Mononuclear cell (primary cell): ENCODE data around the gene PXDC1. TPM values are rescaled to one million over a fixed set of nuclear protein-coding genes. Genes with fewer than 3 reads are reported as not detected.

Source experiments
- H3K27me3 ChIP-seq: 2 replicates; pipeline ENCODE4 v1.6.0; 2011; ENCODE audit warnings: low read length, control low read depth; ENCODE audit not compliant: insufficient read depth
- H3K4me1 ChIP-seq: 2 replicates; pipeline ENCODE4 v1.5.1; 2011; ENCODE audit warnings: mild to moderate bottlenecking, low read length, control low read depth; ENCODE audit not compliant: insufficient read depth
- H3K4me3 ChIP-seq: 2 replicates; pipeline ENCODE4 v1.5.1; 2011; ENCODE audit warnings: mild to moderate bottlenecking, low read length, moderate library complexity
- H3K9me3 ChIP-seq: 2 replicates; pipeline ENCODE4 v1.5.1; 2011; ENCODE audit warnings: low read depth, mild to moderate bottlenecking, control low read depth, low read length
- total RNA-seq: library from RNA; depleted of rRNA; stranded (reverse); fragments of >200 nt; gene quantifications from one replicate; pipeline ENCODE4 v1.2.3, GENCODE V29; 2012

The PXDC1 gene
- total RNA-seq, 1 donor = 1.6 TPM

- H3K4me1 ChIP-seq = peaks cover 33% of the 10 kb centered on the region
- H3K4me3 ChIP-seq = no peak overlapping the region
- H3K27me3 ChIP-seq = peaks cover 28% of the 10 kb centered on the region
- H3K9me3 ChIP-seq = no peaks in the 10 kb centered on the region
Measured at GRCh38 chr6:3749067-3749841, 2.3 kb downstream of the PXDC1 start.

- H3K4me1 ChIP-seq = peaks cover 35% of the 10 kb centered on the region
- H3K9me3 ChIP-seq = no peaks in the 10 kb centered on the region
- no peak overlapping the region for H3K4me3 ChIP-seq
- peaks cover 21% of the 10 kb centered on the region for H3K27me3 ChIP-seq
Measured at GRCh38 chr6:3748208-3749066, 3.1 kb downstream of the PXDC1 start.

DNA sequence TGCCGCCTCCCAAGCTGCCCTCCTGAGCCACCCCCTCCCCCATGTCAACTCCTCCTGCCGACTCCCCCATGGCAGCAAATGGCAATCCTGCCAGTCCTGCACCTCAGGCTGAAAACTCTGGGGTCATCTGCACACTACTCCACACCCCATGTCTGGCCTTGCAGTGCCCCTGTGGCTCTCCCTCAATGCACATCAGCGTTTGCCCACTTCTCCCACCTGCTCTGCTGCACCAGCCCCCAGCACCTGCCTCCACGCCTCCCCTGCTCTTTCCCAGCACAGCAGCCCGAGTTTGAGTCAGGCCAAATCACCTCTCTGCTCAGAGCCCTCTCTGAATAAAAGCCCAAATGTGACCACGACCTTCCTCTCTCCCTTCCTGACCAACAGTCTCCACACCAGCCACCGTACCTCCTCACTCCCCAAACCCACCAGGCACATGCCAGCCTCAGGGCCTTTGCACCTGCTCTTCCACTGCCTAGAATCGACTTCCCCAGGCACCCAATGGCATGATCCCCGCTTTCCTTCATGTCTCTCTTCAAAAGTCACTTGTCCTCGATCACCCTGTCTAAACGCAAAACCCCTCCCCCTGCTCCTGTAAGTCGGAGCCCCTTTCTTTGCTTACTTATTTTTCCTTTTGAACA is 4.3 kb downstream of the PXDC1 start:
- peaks cover 42% of the 10 kb centered on the region for H3K4me1 ChIP-seq
- peaks cover 9% of the 10 kb centered on the region for H3K27me3 ChIP-seq
- H3K9me3 ChIP-seq = no peaks in the 10 kb centered on the region
- no peak overlapping the region for H3K4me3 ChIP-seq

DNA sequence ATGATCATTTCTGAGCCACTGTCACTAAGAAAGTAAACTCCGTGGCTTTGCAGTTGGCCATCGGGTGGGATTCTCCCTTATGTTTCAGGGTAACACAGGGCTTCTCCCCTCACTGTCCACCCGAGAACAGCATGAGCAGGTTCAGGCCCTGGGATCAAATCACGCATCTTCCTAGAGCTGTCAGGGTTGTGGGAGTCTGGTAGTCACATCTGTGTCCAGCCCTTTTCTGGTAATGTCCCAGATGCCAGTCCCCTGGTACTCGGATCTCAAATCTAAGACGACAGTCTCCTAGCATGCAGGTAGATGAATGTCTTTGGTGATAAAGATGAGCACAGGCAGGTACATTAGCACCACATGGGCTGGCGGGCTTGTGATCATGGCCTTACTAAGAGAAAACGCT is 4.8 kb downstream of the PXDC1 start:
- no peak overlapping the region for H3K4me3 ChIP-seq
- H3K27me3 ChIP-seq = peaks cover 7% of the 10 kb centered on the region
- H3K9me3 ChIP-seq = no peaks in the 10 kb centered on the region
- H3K4me1 ChIP-seq = peaks cover 39% of the 10 kb centered on the region

- Histone ChIP-seq H3K9me3 (no peaks in the 10 kb centered on the region), H3K4me1 (peaks cover 38% of the 10 kb centered on the region), H3K27me3 (peaks cover 7% of the 10 kb centered on the region), H3K4me3 (no peak overlapping the region)
Measured at GRCh38 chr6:3746119-3746691, 5.3 kb downstream of the PXDC1 start.

- Histone ChIP-seq H3K27me3 (peaks cover 7% of the 10 kb centered on the region), H3K4me1 (peaks cover 32% of the 10 kb centered on the region), H3K9me3 (no peaks in the 10 kb centered on the region), H3K4me3 (no peak overlapping the region)
Measured at GRCh38 chr6:3745566-3746118, 5.9 kb downstream of the PXDC1 start.

DNA sequence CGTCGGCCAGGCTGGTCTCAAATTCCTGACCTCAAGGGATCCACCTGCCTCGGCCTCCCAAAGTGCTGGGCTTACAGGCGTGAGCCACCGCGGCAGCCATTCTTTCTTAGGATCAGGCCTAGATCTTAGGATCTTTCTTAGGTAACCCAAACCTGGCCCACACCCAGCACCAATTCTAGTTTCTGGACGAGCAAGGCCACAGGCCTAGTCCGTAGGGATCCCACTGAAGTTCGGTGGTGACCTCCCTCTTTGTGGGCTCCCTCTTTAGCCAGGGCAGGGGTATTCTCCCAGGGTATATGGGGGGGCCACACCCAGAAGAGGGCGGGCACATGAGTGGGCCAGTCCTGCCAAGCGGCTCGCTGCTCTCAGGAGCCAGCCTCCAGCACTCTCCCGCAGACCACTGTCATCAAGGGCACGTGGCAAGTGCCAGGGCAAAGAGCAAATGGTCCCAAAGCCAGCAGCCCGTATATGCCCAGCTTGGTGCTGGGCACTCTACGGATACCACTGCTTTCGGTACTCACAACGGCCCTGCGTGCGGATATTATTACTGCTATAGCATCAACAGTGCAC is 6.5 kb downstream of the PXDC1 start:
- Histone ChIP-seq H3K27me3 (peaks cover 5% of the 10 kb centered on the region), H3K4me1 (peaks cover 28% of the 10 kb centered on the region), H3K9me3 (no peaks in the 10 kb centered on the region), H3K4me3 (no peak overlapping the region)

DNA sequence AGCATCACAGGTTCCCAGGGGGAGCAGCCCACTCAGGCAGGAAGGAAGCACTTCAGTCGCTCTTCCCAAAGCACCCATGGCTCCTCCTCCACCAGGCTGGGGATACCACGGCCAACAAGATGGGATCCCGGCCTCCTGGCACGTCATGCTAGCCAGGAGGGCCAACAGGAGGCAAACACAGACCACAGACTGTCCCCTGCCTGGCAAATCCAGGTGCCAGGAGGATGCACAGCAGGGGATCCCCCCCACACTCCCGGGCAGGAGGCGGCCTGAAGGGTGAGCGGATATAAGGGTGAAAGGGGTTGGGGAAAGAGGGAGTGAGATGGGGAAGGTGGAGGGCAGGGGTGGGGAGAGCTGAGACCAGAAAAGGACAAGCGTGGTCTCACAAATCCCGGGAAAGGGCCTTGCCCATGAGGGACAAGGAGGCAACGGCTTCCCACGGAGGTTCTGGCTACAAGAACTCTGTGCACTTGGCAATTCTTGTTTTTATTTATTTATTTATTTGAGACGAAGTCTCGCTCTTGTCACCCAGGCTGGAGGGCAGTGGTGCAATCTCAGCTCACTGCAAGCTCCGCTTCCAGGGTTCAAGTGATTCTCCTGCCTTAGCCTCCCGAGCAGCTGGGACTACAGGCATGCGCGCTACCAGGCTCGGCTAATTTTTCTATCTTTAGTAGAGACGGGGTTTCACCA is 7.2 kb downstream of the PXDC1 start:
- Histone ChIP-seq H3K9me3 (no peaks in the 10 kb centered on the region), H3K27me3 (no peaks in the 10 kb centered on the region), H3K4me3 (no peak overlapping the region), H3K4me1 (peaks cover 28% of the 10 kb centered on the region)

DNA sequence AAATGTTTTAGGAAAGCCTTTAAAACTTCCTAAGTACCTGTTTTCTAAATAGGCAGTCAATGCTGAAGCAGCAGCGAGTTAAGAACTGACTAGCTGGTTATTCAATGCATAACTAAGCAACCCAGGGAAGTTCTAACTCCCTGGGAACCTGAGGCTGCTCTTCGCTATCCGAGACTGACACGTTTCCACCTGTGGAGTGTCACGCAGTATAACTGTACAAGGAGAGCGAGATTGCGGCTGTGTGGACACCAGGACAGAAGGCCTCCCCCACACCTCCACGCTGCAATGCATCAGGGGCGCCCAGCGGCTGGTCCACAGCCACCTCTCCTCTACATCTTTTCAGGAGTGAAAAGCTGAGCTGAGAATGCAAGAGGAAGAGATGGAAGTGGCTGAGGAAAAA is 8.0 kb downstream of the PXDC1 start:
- Histone ChIP-seq H3K27me3 (no peaks in the 10 kb centered on the region), H3K9me3 (no peaks in the 10 kb centered on the region)

DNA sequence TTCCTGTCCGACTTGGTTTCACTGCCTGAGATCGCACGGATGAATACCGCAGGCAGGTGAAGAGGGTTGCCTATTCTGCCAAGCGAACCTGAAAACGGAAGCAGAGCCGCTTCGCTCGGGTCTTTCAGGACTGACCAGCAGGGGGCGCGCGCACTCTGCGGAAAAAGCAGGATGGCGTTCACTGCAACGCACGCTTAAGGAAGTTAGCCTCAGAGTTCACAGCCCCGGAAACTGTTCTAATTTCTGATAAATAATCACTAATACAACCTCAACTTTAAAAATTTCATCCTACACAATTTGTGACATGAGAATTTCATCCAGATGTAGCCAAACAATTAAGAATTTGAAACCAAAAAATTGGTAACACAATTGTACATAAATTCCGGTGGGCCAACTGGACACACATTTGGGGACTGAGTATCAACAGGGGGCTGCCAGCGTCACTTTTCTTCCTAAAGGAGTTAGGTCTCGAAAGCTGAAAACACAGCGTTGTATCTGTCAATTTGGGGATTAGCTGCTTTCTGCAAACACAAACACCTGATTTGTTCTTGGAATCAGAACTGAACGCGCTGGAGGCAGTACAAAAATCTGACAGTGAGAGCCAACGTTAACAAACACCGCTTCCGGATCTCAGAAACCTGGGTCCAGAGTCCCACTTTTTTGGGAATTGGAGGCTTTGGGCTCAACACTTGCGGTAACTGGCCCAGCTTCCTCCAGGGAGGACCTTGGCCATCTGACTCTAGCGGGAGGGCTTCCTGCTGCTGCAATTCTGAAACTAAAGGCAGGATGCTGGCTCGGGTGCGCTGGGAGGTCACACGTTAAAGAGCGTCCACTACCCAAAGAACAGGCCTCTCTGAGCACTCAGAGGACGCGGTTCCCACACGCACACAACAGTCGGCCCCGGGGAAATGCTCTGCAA is 8.8 kb downstream of the PXDC1 start:
- H3K4me3 ChIP-seq = peak overlapping the region; percentile 1
- peaks cover 28% of the 10 kb centered on the region for H3K4me1 ChIP-seq
- no peaks in the 10 kb centered on the region for H3K27me3 ChIP-seq
- H3K9me3 ChIP-seq = no peaks in the 10 kb centered on the region

More for the DNA sequence above, 8.0 kb downstream of the PXDC1 start:
- Histone ChIP-seq H3K4me1 (peaks cover 28% of the 10 kb centered on the region), H3K4me3 (no peak overlapping the region)

DNA sequence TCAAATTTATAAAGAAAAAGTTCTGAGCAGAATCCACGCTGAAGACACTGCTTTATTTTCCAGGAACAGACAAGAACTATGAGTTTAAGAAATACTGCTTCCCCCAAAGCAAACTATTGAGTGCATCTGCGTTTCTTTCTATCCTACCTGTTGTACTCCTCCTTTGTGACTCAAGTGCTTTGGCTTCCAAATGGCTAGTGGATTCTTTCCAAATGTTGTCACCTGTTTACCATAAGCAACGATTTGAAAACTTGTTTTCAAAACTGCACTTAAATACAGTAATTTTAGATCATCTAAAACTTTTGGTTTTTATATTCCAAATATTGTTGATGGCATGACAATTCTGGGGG is 9.5 kb downstream of the PXDC1 start:
- H3K27me3 ChIP-seq = no peaks in the 10 kb centered on the region
- H3K4me3 ChIP-seq = no peak overlapping the region
- H3K4me1 ChIP-seq = peaks cover 25% of the 10 kb centered on the region
- H3K9me3 ChIP-seq = no peaks in the 10 kb centered on the region

- Histone ChIP-seq H3K27me3 (no peaks in the 10 kb centered on the region), H3K4me3 (no peak overlapping the region), H3K4me1 (peaks cover 20% of the 10 kb centered on the region), H3K9me3 (no peaks in the 10 kb centered on the region)
Measured at GRCh38 chr6:3741477-3741871, 10.0 kb downstream of the PXDC1 start.
